Measurements from ENCODE around the gene SLC6A11. TPM values are rescaled to one million over a fixed set of nuclear protein-coding genes. Genes with fewer than 3 reads are reported as not detected.

SLC6A11 gene
- total and polyA plus RNA-seq, 2 of the 13 experiments (the other 11 are each of a cell fraction or from before 2014, with no cell fraction given), result 17.9 to 34.5 TPM

- no peaks in the 10 kb centered on the region; the same call in 1 of the 2 replicates for H4K20me1 ChIP-seq (ENCODE audit: insufficient read depth, low read length)
- in situ Hi-C loops (cut with HindIII; ENCODE audit: extremely low pct_ligation_motif_present, low pct_unique_long_range_greater_than_20kb) (no loop called here), intact Hi-C loops (cut with micrococcal nuclease; ENCODE audit: unreplicated experiment) (no loop called here)
- TF ChIP-seq KDM2A (CRISPR knock-in tag; IDR thresholded peaks at IDR 0.05; ENCODE audit: borderline replicate concordance, low read depth) (no peak), HDAC6 (IDR thresholded peaks at IDR 0.05; ENCODE audit: low read depth, low read length) (no peak), CAMTA2 (CRISPR knock-in tag; IDR thresholded peaks at IDR 0.05; ENCODE audit: borderline replicate concordance) (no peak), ZNF850 (CRISPR knock-in tag; conservative IDR thresholded peaks at IDR 0.05) (no peak)
- H3K79me2 ChIP-seq (ENCODE audit: insufficient read depth, low read length), result no peaks in the 10 kb centered on the region
- 100% methylated on average over 1 of the region's 1 CpG for WGBS (ENCODE audit: low lambda C conversion rate)
- H3K36me3 ChIP-seq (replicated peaks in 1 of 2; ENCODE audit: control insufficient read depth in 1 of 2, insufficient read depth in 2 of 2, low read length in 2 of 2), result peaks cover 1 to 22% of the 10 kb centered on the region in 2 experiments; a peak in 3 of 5 replicates
- no peak overlapping the region for H3K4me2 ChIP-seq (ENCODE audit: low read depth, low read length)
- no peak overlapping the region for H3K9ac ChIP-seq (ENCODE audit: insufficient read depth, low read depth, low read length)
- H3K4me1 ChIP-seq (ENCODE audit: insufficient read depth, low read length), result no peaks in the 10 kb centered on the region
- ChIA-PET CTCF (ENCODE audit: low intra/inter-chr PET ratio, low total read pairs) (no interaction called here), POLR2A (no interaction called here)
- BruUV-seq (replicated peaks), result no TSS peak
- no peak for DNase-seq (ENCODE audit: low spot score)
- H3K4me3 ChIP-seq (replicated peaks in 1 of 3; ENCODE audit: insufficient read depth in 1 of 3, low read depth in 2 of 3, low read length in 3 of 3), result no peak overlapping the region
- no peak for FAIRE-seq
- ATAC-seq, result no peak
- no peak overlapping the region for H3K27ac ChIP-seq (ENCODE audit: extremely low read length, insufficient read depth, low read length)
- H2AFZ ChIP-seq (ENCODE audit: low read length), result no peak overlapping the region
- H3K9me3 ChIP-seq (ENCODE audit: low read length), result no peaks in the 10 kb centered on the region
- H3K27me3 ChIP-seq (ENCODE audit: control insufficient read depth in 1 of 2, insufficient read depth in 2 of 2, low read length in 2 of 2), result no peaks in the 10 kb centered on the region
Measured at GRCh38 chr3:10870296-10870695, 54.3 kb downstream of the SLC6A11 start.

GRCh38 chr3:10873415-10873814, 57.4 kb downstream of the SLC6A11 start:
- BruUV-seq (replicated peaks), result no TSS peak
- H3K9me3 ChIP-seq (ENCODE audit: low read length), result no peaks in the 10 kb centered on the region
- ChIA-PET POLR2A (no interaction called here), CTCF (ENCODE audit: low intra/inter-chr PET ratio, low total read pairs) (no interaction called here)
- H3K4me3 ChIP-seq (replicated peaks in 1 of 3; ENCODE audit: insufficient read depth in 1 of 3, low read depth in 2 of 3, low read length in 3 of 3), result no peak overlapping the region
- H4K20me1 ChIP-seq (ENCODE audit: insufficient read depth, low read length), result no peaks in the 10 kb centered on the region
- H3K79me2 ChIP-seq (ENCODE audit: insufficient read depth, low read length), result no peaks in the 10 kb centered on the region
- in situ Hi-C loops (cut with HindIII; ENCODE audit: extremely low pct_ligation_motif_present, low pct_unique_long_range_greater_than_20kb) (no loop called here), intact Hi-C loops (cut with micrococcal nuclease; ENCODE audit: unreplicated experiment) (no loop called here)
- no peaks in the 10 kb centered on the region for H3K4me1 ChIP-seq (ENCODE audit: insufficient read depth, low read length)
- H3K4me2 ChIP-seq (ENCODE audit: low read depth, low read length), result no peak overlapping the region
- no peak for FAIRE-seq
- H3K9ac ChIP-seq (ENCODE audit: insufficient read depth, low read depth, low read length), result no peak overlapping the region
- DNase-seq (ENCODE audit: low spot score), result no peak
- peaks cover 2 to 26% of the 10 kb centered on the region in 2 experiments; a peak in 4 of 5 replicates for H3K36me3 ChIP-seq (replicated peaks in 1 of 2; ENCODE audit: control insufficient read depth in 1 of 2, insufficient read depth in 2 of 2, low read length in 2 of 2)
- WGBS (ENCODE audit: low lambda C conversion rate), result 49% methylated on average over 5 of the region's 5 CpGs
- no peak overlapping the region for H2AFZ ChIP-seq (ENCODE audit: low read length)
- H3K27ac ChIP-seq (ENCODE audit: extremely low read length, insufficient read depth, low read length), result no peak overlapping the region
- H3K27me3 ChIP-seq (ENCODE audit: control insufficient read depth in 1 of 2, insufficient read depth in 2 of 2, low read length in 2 of 2), result no peaks in the 10 kb centered on the region
- no peak for ATAC-seq
- TF ChIP-seq ZBTB40 (IDR thresholded peaks at IDR 0.05) (0 out of 2 replicates have a peak, but pooled peaks have one; percentile 12), ZBTB40 (CRISPR knock-in tag; IDR thresholded peaks at IDR 0.05) (no peak), MLXIP (CRISPR knock-in tag; IDR thresholded peaks at IDR 0.05; ENCODE audit: borderline replicate concordance) (no peak)

Data from HepG2 (cell line).